ENCODE results near the gene CWC22.

DNA sequence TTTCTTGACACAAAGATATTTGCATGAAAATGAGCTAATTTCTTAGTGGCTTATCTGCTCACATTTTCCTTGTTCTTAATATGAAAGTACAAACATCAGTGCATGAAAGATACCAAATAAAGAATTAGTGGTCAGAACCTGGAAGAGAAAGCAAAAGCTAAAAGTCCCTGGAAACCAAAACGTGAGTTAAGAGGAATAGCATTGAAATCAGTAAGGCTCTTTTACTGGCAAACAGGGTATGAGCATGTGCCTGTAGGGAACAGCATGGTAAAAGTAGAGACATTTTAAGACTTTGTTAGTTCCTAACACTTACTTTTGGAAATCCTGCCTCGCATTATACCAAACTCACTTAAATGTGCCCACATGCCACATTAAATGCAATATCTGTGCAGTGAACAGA is 31.9 kb upstream of the CWC22 start:
- TF ChIP-seq, protein P1, sequence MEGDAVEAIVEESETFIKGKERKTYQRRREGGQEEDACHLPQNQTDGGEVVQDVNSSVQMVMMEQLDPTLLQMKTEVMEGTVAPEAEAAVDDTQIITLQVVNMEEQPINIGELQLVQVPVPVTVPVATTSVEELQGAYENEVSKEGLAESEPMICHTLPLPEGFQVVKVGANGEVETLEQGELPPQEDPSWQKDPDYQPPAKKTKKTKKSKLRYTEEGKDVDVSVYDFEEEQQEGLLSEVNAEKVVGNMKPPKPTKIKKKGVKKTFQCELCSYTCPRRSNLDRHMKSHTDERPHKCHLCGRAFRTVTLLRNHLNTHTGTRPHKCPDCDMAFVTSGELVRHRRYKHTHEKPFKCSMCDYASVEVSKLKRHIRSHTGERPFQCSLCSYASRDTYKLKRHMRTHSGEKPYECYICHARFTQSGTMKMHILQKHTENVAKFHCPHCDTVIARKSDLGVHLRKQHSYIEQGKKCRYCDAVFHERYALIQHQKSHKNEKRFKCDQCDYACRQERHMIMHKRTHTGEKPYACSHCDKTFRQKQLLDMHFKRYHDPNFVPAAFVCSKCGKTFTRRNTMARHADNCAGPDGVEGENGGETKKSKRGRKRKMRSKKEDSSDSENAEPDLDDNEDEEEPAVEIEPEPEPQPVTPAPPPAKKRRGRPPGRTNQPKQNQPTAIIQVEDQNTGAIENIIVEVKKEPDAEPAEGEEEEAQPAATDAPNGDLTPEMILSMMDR (IDR thresholded peaks at IDR 0.05): no peak
- TF ChIP-seq POLR2AphosphoS5 (IDR thresholded peaks at IDR 0.05) (no peak), POLR2A (IDR thresholded peaks at IDR 0.05) (no peak), EP300 (IDR thresholded peaks at IDR 0.05) (no peak)
